Measurements from ENCODE around the gene COX19.

The COX19 gene

GRCh38 chr7:988963-989529 lies 13.7 kb upstream of the COX19 start:
- no peak overlapping the region for H2AFZ ChIP-seq (ENCODE audit: low read length, unreplicated experiment)
- no peaks in the 10 kb centered on the region for H3K36me3 ChIP-seq (ENCODE audit: insufficient read depth, low read length)
- no peak overlapping the region for H3K4me3 ChIP-seq (ENCODE audit: low read depth, low read length)
- no peaks in the 10 kb centered on the region for H3K27me3 ChIP-seq (ENCODE audit: insufficient read depth, low read length)
- peaks cover 10% of the 10 kb centered on the region for H3K4me1 ChIP-seq (ENCODE audit: control insufficient read depth, insufficient read depth, low read length, unreplicated experiment)
- no peaks in the 10 kb centered on the region for H3K79me2 ChIP-seq (ENCODE audit: control insufficient read depth, insufficient read depth, low read length, unreplicated experiment)
- no peak overlapping the region for H3K27ac ChIP-seq (ENCODE audit: low read depth, low read length)

DNA sequence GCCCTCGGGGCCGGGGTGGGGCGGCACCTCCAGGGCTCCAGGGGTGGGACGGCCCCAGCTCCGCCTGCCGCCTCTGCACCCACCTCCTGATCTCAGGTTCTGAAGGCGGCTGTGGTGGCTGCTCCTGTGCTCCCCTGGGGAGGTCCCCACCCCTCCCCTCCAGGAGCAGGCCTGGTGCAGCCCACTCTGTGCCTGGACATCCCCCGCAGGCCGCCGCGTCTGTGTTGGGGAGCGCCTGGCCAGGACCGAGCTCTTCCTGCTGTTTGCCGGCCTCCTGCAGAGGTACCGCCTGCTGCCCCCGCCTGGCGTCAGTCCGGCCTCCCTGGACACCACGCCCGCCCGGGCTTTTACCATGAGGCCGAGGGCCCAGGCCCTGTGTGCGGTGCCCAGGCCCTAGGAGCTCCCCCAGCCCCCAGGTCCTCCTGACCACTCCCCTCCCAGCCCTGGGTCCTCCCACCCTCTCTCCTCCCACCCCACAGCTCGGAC lies 13.1 kb upstream of the COX19 start:
- no peak overlapping the region for H2AFZ ChIP-seq (ENCODE audit: low read length, unreplicated experiment)
- H3K4me1 ChIP-seq (ENCODE audit: control insufficient read depth, insufficient read depth, low read length, unreplicated experiment), result peaks cover 10% of the 10 kb centered on the region
- peak overlapping the region; percentile 42 for H3K4me3 ChIP-seq (ENCODE audit: low read depth, low read length)
- no peaks in the 10 kb centered on the region for H3K79me2 ChIP-seq (ENCODE audit: control insufficient read depth, insufficient read depth, low read length, unreplicated experiment)
- no peak overlapping the region for H3K27ac ChIP-seq (ENCODE audit: low read depth, low read length)
- H3K36me3 ChIP-seq (ENCODE audit: insufficient read depth, low read length), result no peaks in the 10 kb centered on the region
- H3K27me3 ChIP-seq (ENCODE audit: insufficient read depth, low read length), result no peaks in the 10 kb centered on the region

DNA sequence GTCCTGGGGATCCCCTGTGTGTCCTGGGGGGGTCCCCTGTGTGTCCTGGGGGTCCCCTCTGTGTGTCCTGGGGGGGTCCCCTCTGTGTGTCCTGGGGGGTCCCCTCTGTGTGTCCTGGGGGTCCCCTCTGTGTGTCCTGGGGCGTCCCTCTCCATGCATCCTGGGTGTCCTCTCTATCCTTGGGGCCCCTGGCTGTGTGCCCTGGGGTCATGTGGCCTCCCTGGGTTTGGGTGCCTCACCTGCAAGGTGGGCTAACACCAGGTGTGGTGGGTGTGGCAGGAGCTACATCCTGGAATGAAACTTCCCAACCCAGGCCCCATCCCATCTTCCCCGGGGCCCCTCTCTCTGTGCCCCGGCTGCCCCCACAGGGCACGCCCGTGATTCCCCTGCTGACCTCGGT lies 12.6 kb upstream of the COX19 start:
- Histone ChIP-seq H3K27me3 (ENCODE audit: insufficient read depth, low read length) (no peaks in the 10 kb centered on the region), H2AFZ (ENCODE audit: low read length, unreplicated experiment) (no peak overlapping the region), H3K79me2 (ENCODE audit: control insufficient read depth, insufficient read depth, low read length, unreplicated experiment) (no peaks in the 10 kb centered on the region), H3K36me3 (ENCODE audit: insufficient read depth, low read length) (no peaks in the 10 kb centered on the region), H3K4me1 (ENCODE audit: control insufficient read depth, insufficient read depth, low read length, unreplicated experiment) (peaks cover 10% of the 10 kb centered on the region), H3K4me3 (ENCODE audit: low read depth, low read length) (peak overlapping the region; percentile 42), H3K27ac (ENCODE audit: low read depth, low read length) (no peak overlapping the region)

DNA sequence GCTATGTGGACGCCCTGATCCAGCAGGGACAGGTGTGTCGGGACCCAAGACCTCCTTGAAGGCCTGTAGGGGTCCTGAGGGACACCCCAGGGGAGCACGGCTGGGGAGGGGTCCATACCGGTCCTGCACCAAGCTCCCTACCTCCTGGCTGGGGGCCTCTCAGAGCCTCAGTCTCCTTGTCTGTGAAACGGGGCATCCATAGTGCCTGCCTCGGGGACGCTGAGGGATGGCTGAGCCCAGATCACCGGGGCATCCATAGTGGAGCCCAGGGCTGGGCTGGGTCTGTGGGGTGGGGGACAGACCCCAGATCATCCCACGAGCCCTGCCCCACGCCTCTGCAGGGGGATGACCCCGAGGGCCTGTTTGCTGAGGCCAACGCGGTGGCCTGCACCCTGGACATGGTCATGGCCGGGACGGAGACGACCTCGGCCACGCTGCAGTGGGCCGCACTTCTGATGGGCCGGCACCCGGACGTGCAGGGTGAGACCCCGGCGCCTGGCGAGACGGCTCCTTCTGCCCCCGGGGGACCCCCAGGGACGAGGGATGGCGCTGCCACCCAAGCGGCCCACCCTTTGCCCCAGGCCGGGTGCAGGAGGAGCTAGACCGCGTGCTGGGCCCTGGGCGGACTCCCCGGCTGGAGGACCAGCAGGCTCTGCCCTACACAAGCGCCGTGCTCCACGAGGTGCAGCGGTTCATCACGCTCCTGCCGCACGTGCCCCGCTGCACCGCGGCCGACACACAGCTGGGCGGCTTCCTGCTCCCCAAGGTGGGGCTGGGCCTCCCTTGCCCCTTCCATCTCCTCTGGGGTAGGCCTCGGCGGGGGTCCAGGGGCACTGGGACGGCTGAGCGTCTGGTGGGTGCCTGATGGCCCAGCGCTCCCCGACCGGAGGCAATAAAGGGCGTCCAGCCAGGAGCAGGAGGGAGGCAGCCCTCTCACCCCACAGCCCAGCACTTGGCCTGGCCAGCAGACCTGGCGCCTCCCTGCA lies 11.7 kb upstream of the COX19 start:
- Histone ChIP-seq H3K79me2 (ENCODE audit: control insufficient read depth, insufficient read depth, low read length, unreplicated experiment) (no peaks in the 10 kb centered on the region), H3K4me1 (ENCODE audit: control insufficient read depth, insufficient read depth, low read length, unreplicated experiment) (peaks cover 10% of the 10 kb centered on the region), H2AFZ (ENCODE audit: low read length, unreplicated experiment) (no peak overlapping the region), H3K4me3 (ENCODE audit: low read depth, low read length) (no peak overlapping the region), H3K36me3 (ENCODE audit: insufficient read depth, low read length) (no peaks in the 10 kb centered on the region), H3K27ac (ENCODE audit: low read depth, low read length) (no peak overlapping the region), H3K27me3 (ENCODE audit: insufficient read depth, low read length) (no peaks in the 10 kb centered on the region)

GRCh38 chr7:985915-986741 lies 10.8 kb upstream of the COX19 start:
- Histone ChIP-seq H2AFZ (ENCODE audit: low read length, unreplicated experiment) (no peak overlapping the region), H3K4me3 (ENCODE audit: low read depth, low read length) (no peak overlapping the region), H3K4me1 (ENCODE audit: control insufficient read depth, insufficient read depth, low read length, unreplicated experiment) (peaks cover 10% of the 10 kb centered on the region), H3K27me3 (ENCODE audit: insufficient read depth, low read length) (no peaks in the 10 kb centered on the region), H3K36me3 (ENCODE audit: insufficient read depth, low read length) (no peaks in the 10 kb centered on the region), H3K27ac (ENCODE audit: low read depth, low read length) (no peak overlapping the region), H3K79me2 (ENCODE audit: control insufficient read depth, insufficient read depth, low read length, unreplicated experiment) (no peaks in the 10 kb centered on the region)

DNA sequence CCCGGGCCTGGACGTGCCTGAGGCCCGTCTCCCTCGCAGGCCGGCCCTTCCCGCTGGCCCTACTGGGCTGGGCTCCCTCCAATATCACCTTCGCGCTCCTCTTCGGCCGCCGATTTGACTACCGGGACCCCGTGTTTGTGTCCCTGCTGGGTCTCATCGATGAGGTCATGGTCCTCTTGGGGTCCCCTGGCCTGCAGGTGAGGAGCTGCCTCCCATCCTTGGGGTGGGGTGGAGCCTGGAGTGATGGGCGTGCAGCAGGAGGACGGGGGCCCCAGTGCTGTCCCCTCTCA lies 9.7 kb upstream of the COX19 start:
- no peaks in the 10 kb centered on the region for H3K27me3 ChIP-seq (ENCODE audit: insufficient read depth, low read length)
- no peak overlapping the region for H3K27ac ChIP-seq (ENCODE audit: low read depth, low read length)
- no peaks in the 10 kb centered on the region for H3K36me3 ChIP-seq (ENCODE audit: insufficient read depth, low read length)
- no peak overlapping the region for H3K4me3 ChIP-seq (ENCODE audit: low read depth, low read length)
- peaks cover 10% of the 10 kb centered on the region for H3K4me1 ChIP-seq (ENCODE audit: control insufficient read depth, insufficient read depth, low read length, unreplicated experiment)
- no peaks in the 10 kb centered on the region for H3K79me2 ChIP-seq (ENCODE audit: control insufficient read depth, insufficient read depth, low read length, unreplicated experiment)
- no peak overlapping the region for H2AFZ ChIP-seq (ENCODE audit: low read length, unreplicated experiment)

GRCh38 chr7:984361-985126 lies 9.2 kb upstream of the COX19 start:
- Histone ChIP-seq H3K79me2 (ENCODE audit: control insufficient read depth, insufficient read depth, low read length, unreplicated experiment) (no peaks in the 10 kb centered on the region), H3K4me1 (ENCODE audit: control insufficient read depth, insufficient read depth, low read length, unreplicated experiment) (peaks cover 10% of the 10 kb centered on the region), H3K36me3 (ENCODE audit: insufficient read depth, low read length) (no peaks in the 10 kb centered on the region), H3K4me3 (ENCODE audit: low read depth, low read length) (no peak overlapping the region), H3K27me3 (ENCODE audit: insufficient read depth, low read length) (no peaks in the 10 kb centered on the region), H3K27ac (ENCODE audit: low read depth, low read length) (no peak overlapping the region), H2AFZ (ENCODE audit: low read length, unreplicated experiment) (no peak overlapping the region)

- H3K27ac ChIP-seq (ENCODE audit: low read depth, low read length), result no peak overlapping the region
- H3K79me2 ChIP-seq (ENCODE audit: control insufficient read depth, insufficient read depth, low read length, unreplicated experiment), result no peaks in the 10 kb centered on the region
- no peak overlapping the region for H2AFZ ChIP-seq (ENCODE audit: low read length, unreplicated experiment)
- no peaks in the 10 kb centered on the region for H3K27me3 ChIP-seq (ENCODE audit: insufficient read depth, low read length)
- no peaks in the 10 kb centered on the region for H3K36me3 ChIP-seq (ENCODE audit: insufficient read depth, low read length)
- H3K4me1 ChIP-seq (ENCODE audit: control insufficient read depth, insufficient read depth, low read length, unreplicated experiment), result peaks cover 10% of the 10 kb centered on the region
- no peak overlapping the region for H3K4me3 ChIP-seq (ENCODE audit: low read depth, low read length)
Measured at GRCh38 chr7:983616-984071, 8.3 kb upstream of the COX19 start.

- no peaks in the 10 kb centered on the region for H3K27me3 ChIP-seq (ENCODE audit: insufficient read depth, low read length)
- H3K27ac ChIP-seq (ENCODE audit: low read depth, low read length), result no peak within 1 kb of the TSS
- H2AFZ ChIP-seq (ENCODE audit: low read length, unreplicated experiment), result no peak within 1 kb of the TSS
Measured at GRCh38 chr7:983004-983615, 7.8 kb upstream of the COX19 start, which contains the start of gene CYP2W1. Gene CYP2W1 (plus strand): TSS chr7:983181. CDS start chr7:983212, 31 bp downstream.

More at GRCh38 chr7:983004-983615, 7.8 kb upstream of the COX19 start, which contains the start of gene CYP2W1:
- no peak within 1 kb of the TSS for H3K4me3 ChIP-seq (ENCODE audit: low read depth, low read length)
- no peaks in the 10 kb centered on the region for H3K36me3 ChIP-seq (ENCODE audit: insufficient read depth, low read length)
- no peaks in the 10 kb centered on the region for H3K79me2 ChIP-seq (ENCODE audit: control insufficient read depth, insufficient read depth, low read length, unreplicated experiment)
- peaks cover 5% of the 10 kb centered on the region for H3K4me1 ChIP-seq (ENCODE audit: control insufficient read depth, insufficient read depth, low read length, unreplicated experiment)
